Stomach (tissue), 9 donors: Measurements from ENCODE around the gene FTH1. TPM values are rescaled to one million over a fixed set of nuclear protein-coding genes. Genes with fewer than 3 reads are reported as not detected.
"Not testable (repeated sequence)": the region's sequence is repeated elsewhere in the genome, so short reads cannot be mapped to it uniquely, and the experiment has no call there.

Experiments
- DNase-seq, 2 donors: peaks; one replicate each; pipeline versions ENCODE4 v3.0.0 to v3.0.0-alpha.2; 2013 to 2019
- H3K27ac ChIP-seq, 5 donors: fragments of 200-600 bp in 4 of 5; sonication (generic) in 4 of 5; one replicate each; pipeline ENCODE4 v1.5.1; 2013 to 2019; ENCODE audit warnings: mild to moderate bottlenecking in 1 of 5, moderate library complexity in 1 of 5
- H3K27me3 ChIP-seq, 3 donors: fragments of 200-600 bp; sonication (generic); one replicate each; pipeline ENCODE4 v1.5.1; 2017 to 2019; ENCODE audit warnings: mixed run types in 1 of 3
- H3K36me3 ChIP-seq, 4 donors: fragments of 200-600 bp; sonication (generic); 1 replicate in 3 of 4; 2 replicates in 1 of 4; pipeline ENCODE4 v1.5.1; 2016 to 2019
- H3K4me1 ChIP-seq, 4 donors: fragments of 200-600 bp; sonication (generic); one replicate each; pipeline ENCODE4 v1.5.1; 2016 to 2019
- H3K4me3 ChIP-seq, 4 donors: fragments of 200-600 bp; sonication (generic) in 3 of 4; one replicate each; pipeline ENCODE4 v1.5.1; 2016 to 2019; ENCODE audit warnings: mild to moderate bottlenecking in 1 of 4
- H3K9me3 ChIP-seq, 4 donors: fragments of 200-600 bp; sonication (generic); one replicate each; pipeline ENCODE4 v1.5.1; 2016 to 2019
- CTCF ChIP-seq, 7 experiments: fragments of 450-650 bp in 4 of 7; fragments of 200-600 bp in 3 of 7; sonication (generic) in 3 of 7; IDR thresholded peaks; one replicate each; pipeline ENCODE4 v1.5.1; 2016 to 2019; ENCODE audit warnings: antibody characterized with exemption in 7 of 7, control low read depth in 2 of 7, mild to moderate bottlenecking in 1 of 7
- EP300 ChIP-seq: sonication (generic); formaldehyde crosslinking; IDR thresholded peaks from one replicate; pipeline ENCODE4 v1.6.1; 2017; ENCODE audit warnings: antibody characterized with exemption
- POLR2A ChIP-seq, 4 donors: fragments of 450-650 bp; IDR thresholded peaks; one replicate each; pipeline ENCODE4 v1.6.1; 2016; ENCODE audit warnings: antibody characterized with exemption in 4 of 4, control low read depth in 2 of 4, mild to moderate bottlenecking in 1 of 4, moderate library complexity in 1 of 4
- POLR2AphosphoS5 ChIP-seq, 3 donors: sonication (generic); formaldehyde crosslinking; IDR thresholded peaks; one replicate each; pipeline ENCODE4 v1.6.1; 2016; ENCODE audit warnings: antibody characterized with exemption in 3 of 3
- WGBS, 5 donors: extraction: QIAGEN DNeasy Blood & Tissue Kit in 3 of 5; methylation state at CpG; one replicate each; pipeline versions ENCODE4 v1.1.5 to v1.1.7; 2013 to 2018; 5-methylcytosine and 5-hydroxymethylcytosine counted together
- intact Hi-C: fragments of 100-400 bp; cut with DNase I; formaldehyde crosslinking; loops from one replicate; pipeline ENCODE4 v1.15.1; 2023; ENCODE audit warnings: low total_unique reads
- polyA plus RNA-seq, 3 donors: library from polyadenylated mRNA; stranded (reverse); fragments of 200-250 nt; gene quantifications; one replicate each; pipeline ENCODE4 v1.2.3, GENCODE V29; 2013
- total RNA-seq, 5 donors: library from RNA; depleted of rRNA; stranded (reverse); fragments of >200 nt; gene quantifications; one replicate each; pipeline versions ENCODE4 v1.1.0 to v1.2.3, GENCODE V29; 2014 to 2016
- donor health status: healthy with polysubstance abuse.
- donor health status: Bipolar disorder and iron deficiency.
- donor health status: healthy.

The FTH1 gene
- total and polyA plus RNA-seq, 8 donors = 703 to 8,523 (median 2,035) TPM

GRCh38 chr11:61954106-61954850, 13.2 kb downstream of the FTH1 start:
- Histone ChIP-seq H3K36me3 (peaks cover 0 to 12% (median 4%) of the 10 kb centered on the region in 4 donors), H3K27ac (peak overlapping the region in 4 of 5 donors; percentile 65 to 84 (median 83)), H3K4me3 (peak overlapping the region in 2 of 4 donors; percentile 36 to 48), H3K4me1 (peaks cover 16 to 48% (median 21%) of the 10 kb centered on the region in 4 donors), H3K27me3 (peaks cover 0 to 19% (median 12%) of the 10 kb centered on the region in 3 donors), H3K9me3 (no peaks in the 10 kb centered on the region)
- 92 to 96% (median 94%) methylated on average over 9 of the region's 9 CpGs for WGBS, 5 donors
- intact Hi-C loops = loop anchor here (10.0 kb wide), 2 partner anchors 111 to 139 kb away; partner anchors contain the start of gene FADS1
- no peak for DNase-seq
- TF ChIP-seq CTCF (IDR thresholded peaks at IDR 0.05) = no peak
- no peak for TF ChIP-seq POLR2A (IDR thresholded peaks at IDR 0.05)
- TF ChIP-seq EP300 = no peak
- TF ChIP-seq POLR2AphosphoS5 (IDR thresholded peaks at IDR 0.05) = no peak

GRCh38 chr11:61953632-61954031, 13.8 kb downstream of the FTH1 start:
- H3K4me1 ChIP-seq = peaks cover 17 to 48% (median 24%) of the 10 kb centered on the region in 4 donors
- DNase-seq, H3K36me3 ChIP-seq, H3K4me3 ChIP-seq, H3K9me3 ChIP-seq, H3K27ac ChIP-seq: not testable (repeated sequence)
- 89 to 93% (median 91%) methylated on average over 5 of the region's 5 CpGs for WGBS, 5 donors
- H3K27me3 ChIP-seq = peaks cover 0 to 19% (median 12%) of the 10 kb centered on the region in 3 donors
- intact Hi-C loops = loop anchor here (10.0 kb wide), 2 partner anchors 111 to 139 kb away; partner anchors contain the start of gene FADS1

- no peak overlapping the region for H3K4me3 ChIP-seq
- H3K36me3 ChIP-seq = peaks cover 0 to under 1% (median 0%) of the 10 kb centered on the region in 4 donors
- H3K27me3 ChIP-seq = peaks cover 0 to 19% (median 12%) of the 10 kb centered on the region in 3 donors
- intact Hi-C loops = loop anchor here (10.0 kb wide), 2 partner anchors 112 to 138 kb away; partner anchors contain the start of gene FADS1
- H3K9me3 ChIP-seq = no peaks in the 10 kb centered on the region
- no peak overlapping the region for H3K27ac ChIP-seq
- DNase-seq = no peak
- H3K4me1 ChIP-seq = peaks cover 17 to 47% (median 26%) of the 10 kb centered on the region in 4 donors
- TF ChIP-seq EP300 = no peak
- no peak for TF ChIP-seq POLR2AphosphoS5 (IDR thresholded peaks at IDR 0.05)
- TF ChIP-seq CTCF (IDR thresholded peaks at IDR 0.05) = no peak
- TF ChIP-seq POLR2A (IDR thresholded peaks at IDR 0.05) = no peak
- WGBS, 5 donors = 74 to 88% (median 81%) methylated on average over 3 of the region's 3 CpGs
These were observed 14.6 kb downstream of the FTH1 start for GRCh38 chr11:61952882-61953281.

- Histone ChIP-seq H3K4me3 (no peak overlapping the region), H3K4me1 (peaks cover 21 to 49% (median 33%) of the 10 kb centered on the region in 4 donors), H3K36me3 (no peaks in the 10 kb centered on the region), H3K27me3 (peaks cover 0 to 19% (median 12%) of the 10 kb centered on the region in 3 donors), H3K27ac (no peak overlapping the region), H3K9me3 (no peaks in the 10 kb centered on the region)
- 90 to 95% (median 94%) methylated on average over 11 of the region's 11 CpGs for WGBS, 5 donors
- intact Hi-C loops = loop anchor here (10.0 kb wide), 2 partner anchors 113 to 137 kb away; partner anchors contain the start of gene FADS1
- DNase-seq = no peak
- TF ChIP-seq CTCF (IDR thresholded peaks at IDR 0.05) (no peak), EP300 (no peak)
These were observed 15.8 kb downstream of the FTH1 start for GRCh38 chr11:61951484-61952135.
